Globus pallidus (tissue), 1 donor: ENCODE data around the gene CGREF1.
A peak's percentile ranks its signal among the peaks of the same experiment; 100 is the strongest.
"Not testable (repeated sequence)": the region's sequence is repeated elsewhere in the genome, so short reads cannot be mapped to it uniquely, and the experiment has no call there.

Experiments
- DNase-seq: peaks from one replicate; pipeline ENCODE4 v3.0.0-alpha.2; 2015; ENCODE audit warnings: low spot score

Gene CGREF1

GRCh38 chr2:27137322-27137935, 18.5 kb upstream of the CGREF1 start:
- no peak for DNase-seq

GRCh38 chr2:27136751-27137150, 17.8 kb upstream of the CGREF1 start:
- no peak for DNase-seq

- no peak for DNase-seq
Measured at GRCh38 chr2:27135478-27135955, 16.6 kb upstream of the CGREF1 start.

GRCh38 chr2:27134781-27135477, 16.0 kb upstream of the CGREF1 start:
- no peak for DNase-seq

GRCh38 chr2:27133905-27134780, 15.2 kb upstream of the CGREF1 start, which contains the start of gene PREB:
Gene PREB (minus strand): TSS chr2:27134636. CDS start chr2:27134421, 215 bp downstream.
- DNase-seq, result peak; percentile 92

- no peak for DNase-seq
Measured at GRCh38 chr2:27133195-27133875, 14.4 kb upstream of the CGREF1 start.

- DNase-seq, result no peak
Measured at GRCh38 chr2:27131429-27131828, 12.5 kb upstream of the CGREF1 start.

- DNase-seq, result no peak
Measured at GRCh38 chr2:27130396-27130795, 11.5 kb upstream of the CGREF1 start.

GRCh38 chr2:27128668-27129571, 10.0 kb upstream of the CGREF1 start:
- no peak for DNase-seq

- DNase-seq, result no peak
Measured at GRCh38 chr2:27127883-27128667, 9.1 kb upstream of the CGREF1 start.

GRCh38 chr2:27126252-27126710, 7.4 kb upstream of the CGREF1 start:
- no peak for DNase-seq

GRCh38 chr2:27125104-27125503, 6.2 kb upstream of the CGREF1 start:
- DNase-seq, result no peak

GRCh38 chr2:27123302-27124150, 4.6 kb upstream of the CGREF1 start, which contains the start of gene ABHD1:
Gene ABHD1 (plus strand): TSS chr2:27123815. CDS start chr2:27123949, 134 bp downstream.
- peak; percentile 71 for DNase-seq

- DNase-seq, result no peak
Measured at GRCh38 chr2:27122791-27123190, 3.9 kb upstream of the CGREF1 start.

GRCh38 chr2:27121906-27122305, 3.0 kb upstream of the CGREF1 start:
- DNase-seq, result no peak

- not testable (repeated sequence) for DNase-seq
Measured at GRCh38 chr2:27119330-27119670, 372 bp upstream of the CGREF1 start.

GRCh38 chr2:27117995-27118524, 868 bp downstream of the CGREF1 start:
- no peak for DNase-seq

GRCh38 chr2:27115519-27115918, 3.4 kb downstream of the CGREF1 start:
- DNase-seq, result no peak
